Activated CD8-positive, alpha-beta memory T cell treated with anti-CD3 and anti-CD28 coated beads for 48 hours (primary cell): ENCODE results near the gene NFIB.

Source experiments
- DNase-seq, 3 experiments: peaks; one replicate each; pipeline ENCODE4 v3.0.0-alpha.2; 2020; ENCODE audit warnings: low read depth in 2 of 3, low spot score in 2 of 3

NFIB gene

GRCh38 chr9:14119694-14120514 lies 194.0 kb downstream of the NFIB start:
- no peak for DNase-seq

GRCh38 chr9:14112226-14112625 lies 201.7 kb downstream of the NFIB start:
- no peak for DNase-seq

DNA sequence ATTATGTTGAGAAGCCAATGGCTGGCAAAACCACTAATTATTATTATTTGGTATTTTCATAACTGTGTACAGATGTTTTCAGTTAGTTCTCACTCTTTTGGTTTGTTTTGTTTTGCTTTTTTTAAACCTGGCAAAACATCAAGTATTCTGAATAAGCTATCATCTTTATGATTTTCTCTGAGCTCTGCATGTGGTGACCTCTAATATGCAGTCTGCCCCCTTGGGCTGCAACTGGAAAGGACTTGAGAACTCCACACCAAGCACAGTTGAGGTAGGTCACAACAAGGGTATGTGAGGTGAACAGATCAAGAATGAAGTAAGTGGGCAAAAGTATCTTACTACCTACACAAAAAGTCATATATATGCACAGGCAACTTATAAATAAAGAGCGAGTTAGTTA lies 202.2 kb downstream of the NFIB start:
- DNase-seq = no peak

DNA sequence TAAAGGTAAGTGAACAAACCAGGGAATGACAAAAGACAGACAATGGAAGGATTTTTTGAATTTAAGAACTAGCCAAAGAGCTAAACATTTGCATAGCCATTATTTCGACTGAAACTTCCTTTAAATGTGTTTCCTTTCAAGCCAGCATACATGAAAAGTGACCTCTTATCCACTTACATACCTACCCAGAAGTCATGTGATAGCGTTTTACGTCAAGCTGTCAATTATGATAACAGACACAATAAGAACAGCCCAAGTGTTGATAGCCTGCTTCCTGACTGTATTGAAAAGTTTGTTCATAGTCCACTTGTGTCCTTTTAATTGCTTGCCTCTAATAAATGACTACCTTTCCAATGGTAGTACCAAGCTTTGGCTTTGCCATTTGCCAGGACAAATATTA lies 206.0 kb downstream of the NFIB start:
- no peak for DNase-seq

- DNase-seq = no peak
These were observed 206.4 kb downstream of the NFIB start for GRCh38 chr9:14107495-14107894.

GRCh38 chr9:14106699-14107098 lies 207.2 kb downstream of the NFIB start:
- no peak for DNase-seq

DNA sequence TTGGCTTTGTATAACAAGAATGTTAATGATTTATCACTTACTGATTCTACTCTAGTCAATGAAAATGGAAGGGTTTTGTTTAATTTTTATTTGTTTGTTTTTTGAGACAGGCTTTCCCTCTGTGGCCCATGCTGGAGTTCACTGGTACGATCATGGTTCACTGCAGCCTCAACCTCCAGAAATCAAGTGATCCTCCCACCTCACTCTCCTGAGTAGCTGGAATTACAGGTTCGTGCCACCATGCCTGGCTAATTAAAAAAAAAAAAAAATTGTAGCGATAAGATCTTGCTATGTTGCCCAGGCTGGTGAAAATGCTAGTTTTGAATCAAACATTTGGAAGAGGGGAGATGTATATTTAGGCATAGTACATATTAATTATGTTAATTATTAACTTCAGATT lies 209.4 kb downstream of the NFIB start:
- no peak for DNase-seq

GRCh38 chr9:14103115-14103514 lies 210.8 kb downstream of the NFIB start:
- DNase-seq = no peak

GRCh38 chr9:14099737-14100136 lies 214.2 kb downstream of the NFIB start:
- no peak for DNase-seq

DNA sequence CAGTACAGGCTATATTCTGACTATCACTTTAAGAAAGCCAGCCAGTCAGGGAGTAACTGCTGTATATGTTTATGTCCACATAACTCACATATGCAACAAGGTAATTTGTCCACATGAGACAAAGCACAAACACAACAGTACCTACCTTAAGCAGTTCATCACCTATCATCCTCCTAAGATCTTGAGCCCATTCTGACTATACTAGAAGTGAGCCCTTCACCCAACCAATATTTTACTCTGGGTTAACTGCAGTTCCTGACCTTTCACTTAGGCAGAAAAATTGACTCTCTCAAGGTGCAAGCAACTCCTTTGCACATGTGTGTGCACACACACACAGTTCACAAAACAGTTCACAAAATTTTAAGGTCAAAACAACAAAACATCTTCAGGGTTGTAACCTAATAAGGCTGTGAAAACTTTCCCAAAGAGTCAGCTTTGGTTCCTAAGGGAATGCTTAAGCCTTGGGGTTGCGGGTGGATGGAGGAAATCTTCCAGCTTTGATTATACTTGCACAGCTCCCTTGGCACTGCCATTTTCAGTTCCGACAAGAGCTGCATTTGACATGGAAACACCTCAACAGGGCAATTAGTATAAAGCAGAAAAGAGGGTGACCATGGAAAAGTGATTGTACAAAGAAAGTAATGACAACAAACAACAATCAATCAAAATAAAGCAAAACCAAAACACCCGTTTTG lies 215.3 kb downstream of the NFIB start:
- no peak for DNase-seq

DNA sequence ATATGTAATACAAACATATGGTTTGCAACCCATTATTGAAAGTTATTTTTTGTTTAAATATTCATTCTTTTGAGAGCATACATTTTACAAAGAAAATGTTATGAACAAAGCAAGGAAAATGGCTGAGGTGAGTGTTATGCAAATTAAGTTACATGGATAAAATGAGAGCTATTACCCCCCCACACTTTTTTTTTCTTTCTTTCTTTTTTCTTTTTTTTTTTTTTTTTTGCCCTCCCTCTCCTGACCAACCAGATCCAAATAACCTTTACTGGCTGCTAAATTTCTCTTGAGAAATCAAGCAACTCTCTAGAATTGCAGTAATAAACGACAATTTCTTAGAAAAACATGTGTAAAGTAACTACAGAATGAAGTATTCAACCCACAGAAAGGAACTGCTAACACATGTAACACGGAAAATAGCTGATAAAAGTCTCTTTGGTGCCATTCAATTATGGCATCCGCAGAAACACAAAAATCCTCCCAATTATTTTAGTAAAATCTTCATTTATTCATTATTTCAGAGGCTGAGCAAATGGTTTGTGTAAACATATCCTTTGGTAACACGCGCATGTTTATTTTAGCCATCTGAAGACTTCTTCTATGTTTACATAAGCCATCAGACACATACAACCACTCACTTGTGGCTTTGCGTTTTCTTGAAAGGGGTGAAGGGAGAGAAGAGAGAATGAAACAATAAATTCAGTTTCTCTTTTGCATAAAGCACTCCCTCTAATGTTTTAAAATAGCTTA lies 216.1 kb downstream of the NFIB start:
- DNase-seq = no peak

GRCh38 chr9:14097215-14097614 lies 216.7 kb downstream of the NFIB start:
- DNase-seq = no peak

DNA sequence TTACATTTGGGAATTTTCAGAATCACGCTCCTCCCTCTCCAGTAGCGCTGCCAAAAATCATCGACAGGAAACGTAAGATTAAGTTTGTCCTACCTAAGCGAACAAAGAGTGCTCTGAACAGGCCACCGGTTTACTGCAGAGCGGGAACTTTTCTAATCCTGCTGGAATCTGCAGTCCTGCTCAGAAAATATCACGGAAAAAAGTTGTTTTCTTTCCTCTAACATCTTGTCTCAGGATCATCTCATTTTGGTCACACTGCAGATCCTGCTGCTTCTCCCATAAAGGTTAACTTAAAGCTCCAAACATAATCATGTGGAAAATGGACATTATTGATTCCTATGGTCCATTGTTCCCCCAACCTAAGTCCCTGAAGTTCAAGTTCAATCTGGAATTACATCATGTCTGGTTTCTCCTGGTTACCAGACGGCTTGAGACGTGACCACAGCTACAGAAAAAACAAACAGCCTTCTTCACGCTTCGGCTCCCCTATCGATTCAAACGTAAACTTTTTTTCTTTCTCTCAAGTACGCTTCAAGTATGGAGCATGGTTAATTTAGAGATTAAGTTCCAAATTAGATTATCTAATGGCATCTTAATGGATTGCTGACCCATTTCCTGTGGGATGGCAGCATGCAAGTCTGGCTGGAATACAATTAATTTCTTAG lies 217.6 kb downstream of the NFIB start:
- no peak for DNase-seq

- DNase-seq = no peak
These were observed 218.7 kb downstream of the NFIB start for GRCh38 chr9:14095277-14095676.

- DNase-seq = no peak
These were observed 219.4 kb downstream of the NFIB start for GRCh38 chr9:14094491-14094890.

DNA sequence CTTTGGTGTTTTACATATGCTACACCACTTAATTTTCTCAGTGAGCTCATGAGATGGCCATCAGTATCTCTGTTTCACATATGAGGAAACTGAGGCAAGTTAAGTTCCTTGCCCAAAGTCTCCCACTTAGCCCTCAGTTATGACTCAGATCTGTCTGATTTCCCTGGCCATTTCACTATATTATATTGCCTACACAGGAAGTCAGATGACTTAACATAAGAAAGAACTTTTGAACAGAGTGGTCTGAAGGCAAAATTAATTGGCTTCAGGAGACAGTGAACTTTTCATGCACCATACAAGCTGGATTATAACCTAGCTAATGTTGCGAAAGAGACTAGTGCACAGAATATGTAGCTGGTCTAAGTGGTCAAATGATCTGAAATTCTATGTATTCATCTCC lies 221.6 kb downstream of the NFIB start:
- DNase-seq = no peak

DNA sequence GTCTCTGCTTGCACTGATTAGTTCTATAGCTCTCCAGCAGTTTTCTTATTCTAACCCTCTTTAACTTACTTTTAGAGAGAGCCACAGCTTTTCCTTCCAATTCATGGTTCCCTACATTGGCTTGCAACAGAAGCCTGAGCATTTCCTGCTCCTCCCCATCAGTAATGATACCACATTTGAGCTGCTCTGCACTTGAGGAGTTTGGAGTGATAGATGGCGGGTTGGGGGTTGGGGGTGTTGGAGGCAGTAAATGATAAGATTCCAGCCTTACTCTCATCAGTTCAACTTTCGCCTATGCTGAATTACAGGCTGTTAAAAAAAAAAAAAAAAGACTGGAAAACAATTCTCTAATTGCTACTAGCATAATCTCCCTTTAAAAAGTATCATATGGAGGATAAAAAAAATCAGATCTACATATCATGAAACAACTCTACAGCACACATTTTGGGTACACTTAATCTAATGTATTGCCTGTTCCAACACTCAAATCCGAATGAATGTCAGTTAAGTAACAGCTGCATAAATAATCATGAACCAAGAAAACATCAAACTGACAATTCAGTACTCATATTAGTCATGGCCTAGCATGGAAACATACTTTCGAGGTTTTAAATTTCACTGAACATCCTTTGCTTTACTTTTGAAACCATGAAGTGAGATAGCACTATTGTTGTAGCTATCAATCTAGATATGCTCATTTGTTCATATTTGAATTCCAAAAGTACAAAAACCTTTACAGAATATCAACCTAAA lies 224.7 kb downstream of the NFIB start:
- no peak for DNase-seq

DNA sequence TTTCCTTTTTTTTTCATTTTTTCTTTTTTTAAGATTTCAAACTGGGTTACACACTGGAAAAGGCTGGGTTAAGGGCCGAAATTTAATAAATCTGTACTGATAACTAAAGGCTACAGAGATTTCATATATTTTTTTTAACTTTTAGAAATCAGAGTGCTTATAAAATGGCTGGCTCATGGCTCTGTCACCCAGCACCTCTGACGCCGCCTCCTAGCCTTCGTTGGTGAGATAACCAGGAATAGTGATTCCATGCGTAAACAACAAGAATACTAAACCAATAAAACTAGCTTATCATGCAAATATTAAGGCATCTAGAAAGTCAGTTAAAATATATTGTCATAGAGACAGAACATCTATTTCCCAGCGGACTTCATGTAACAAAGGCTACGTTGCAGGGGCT lies 226.4 kb downstream of the NFIB start:
- DNase-seq = no peak

DNA sequence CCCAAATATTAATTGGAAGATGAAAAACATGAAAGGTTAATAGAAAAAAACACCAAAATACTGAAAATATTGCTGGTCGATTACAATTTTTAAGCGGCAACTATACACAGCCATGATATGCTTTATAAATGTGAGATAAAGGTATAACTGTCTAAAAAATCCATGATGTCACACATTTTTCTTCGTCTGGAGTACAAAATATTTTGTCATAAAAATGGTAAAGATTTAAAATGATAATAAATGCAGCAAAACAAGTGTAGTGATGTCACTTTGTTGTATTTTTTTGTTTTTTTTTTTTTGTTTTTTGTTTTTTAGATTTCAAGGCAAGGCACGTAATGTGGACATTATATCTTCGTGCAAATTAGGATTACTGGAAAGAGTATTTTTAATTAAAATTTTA lies 227.4 kb downstream of the NFIB start:
- DNase-seq = no peak

DNA sequence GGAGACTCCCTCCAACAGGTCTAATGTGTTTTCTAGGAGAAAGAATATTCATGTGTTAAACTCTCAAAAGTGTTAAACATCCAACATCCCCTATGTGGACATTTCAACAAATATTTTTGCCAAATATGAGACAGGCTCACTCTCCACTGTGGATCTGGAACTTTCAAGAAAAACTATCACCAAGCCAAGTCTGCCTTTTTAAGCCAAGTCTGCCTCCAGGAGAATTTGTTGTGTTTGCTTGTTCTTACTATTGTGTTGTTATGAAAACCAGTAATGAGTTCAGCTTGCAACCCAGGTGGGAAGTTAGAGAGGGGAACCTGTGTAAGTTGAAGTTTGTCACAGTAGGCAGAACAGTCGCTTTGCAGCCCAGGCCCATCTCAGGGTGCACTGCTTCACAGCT lies 228.1 kb downstream of the NFIB start:
- no peak for DNase-seq

DNA sequence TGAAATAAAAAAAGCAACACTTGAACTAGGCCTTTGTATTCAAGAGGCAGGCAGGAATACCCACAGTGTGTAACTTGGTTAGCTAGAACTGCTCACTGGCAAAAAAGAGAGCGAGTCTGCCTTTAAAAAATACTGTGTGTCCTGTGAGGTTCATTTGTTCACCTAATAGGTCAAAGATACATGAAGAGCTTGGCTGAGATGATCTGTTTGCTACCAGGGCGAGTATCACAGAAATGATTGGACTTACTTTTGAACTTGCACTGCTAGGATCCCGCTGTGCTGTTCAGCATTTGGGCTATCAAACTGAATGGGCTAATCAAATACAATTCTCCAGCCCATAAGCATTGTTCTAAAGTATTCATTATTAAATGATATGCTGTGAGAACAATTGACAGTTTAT lies 229.1 kb downstream of the NFIB start:
- no peak for DNase-seq
